Smooth muscle cell of the pulmonary artery (primary cell): ENCODE data around the gene ZFAND2B. TPM values are rescaled to one million over a fixed set of nuclear protein-coding genes. Genes with fewer than 3 reads are reported as not detected.

ENCODE experiments used
- total RNA-seq: library from RNA; depleted of rRNA; stranded (reverse); fragments of >200 nt; gene quantifications from 2 replicates; pipeline ENCODE4 v1.2.3, GENCODE V29; 2014

Gene ZFAND2B, protein sequence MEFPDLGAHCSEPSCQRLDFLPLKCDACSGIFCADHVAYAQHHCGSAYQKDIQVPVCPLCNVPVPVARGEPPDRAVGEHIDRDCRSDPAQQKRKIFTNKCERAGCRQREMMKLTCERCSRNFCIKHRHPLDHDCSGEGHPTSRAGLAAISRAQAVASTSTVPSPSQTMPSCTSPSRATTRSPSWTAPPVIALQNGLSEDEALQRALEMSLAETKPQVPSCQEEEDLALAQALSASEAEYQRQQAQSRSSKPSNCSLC
- 18.1 and 26.0 TPM in 2 replicates for total RNA-seq

DNA sequence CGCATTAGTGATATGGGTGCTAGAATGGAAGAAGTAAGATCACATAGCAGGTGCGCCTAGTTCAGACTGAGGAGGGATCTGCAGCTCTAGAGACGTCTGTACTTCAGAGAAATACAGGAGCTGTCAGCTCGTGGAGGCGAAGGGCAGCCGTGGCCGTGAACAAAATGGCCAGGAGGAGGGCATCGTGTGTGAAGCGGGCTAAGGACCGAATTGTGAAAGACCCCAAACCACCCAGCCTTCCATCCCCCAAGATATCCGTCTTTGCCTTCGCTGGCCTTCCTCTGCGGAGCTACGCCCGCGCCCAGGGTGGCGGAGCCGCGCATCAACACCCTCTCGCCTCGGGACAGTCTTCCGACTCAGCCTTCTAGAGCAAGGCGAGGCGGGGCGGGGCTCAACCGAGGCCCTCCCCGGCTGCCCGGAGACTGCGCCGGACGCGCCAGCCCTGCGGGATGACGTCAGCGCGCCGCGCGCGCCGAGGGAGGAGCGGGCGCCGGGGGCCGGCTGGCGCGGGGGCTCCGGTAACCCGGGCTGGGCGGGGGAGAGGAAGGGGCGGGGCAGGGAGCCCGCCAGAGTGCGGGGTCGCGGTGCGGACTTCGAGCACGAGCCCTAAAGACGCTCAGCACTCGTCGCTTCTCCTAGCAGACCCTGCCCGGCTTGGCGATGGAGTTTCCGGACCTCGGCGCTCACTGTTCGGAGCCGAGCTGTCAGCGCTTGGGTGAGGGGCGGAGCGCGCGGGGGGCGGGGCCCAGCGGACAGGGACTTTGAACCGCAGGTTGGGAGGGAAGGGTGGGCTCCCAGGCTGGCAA lies at the start of gene ZFAND2B:
TSS of gene ZFAND2B (plus strand) at position 455 of the 806 bp plus-strand sequence. CDS start at position 661, 206 bp downstream.

DNA sequence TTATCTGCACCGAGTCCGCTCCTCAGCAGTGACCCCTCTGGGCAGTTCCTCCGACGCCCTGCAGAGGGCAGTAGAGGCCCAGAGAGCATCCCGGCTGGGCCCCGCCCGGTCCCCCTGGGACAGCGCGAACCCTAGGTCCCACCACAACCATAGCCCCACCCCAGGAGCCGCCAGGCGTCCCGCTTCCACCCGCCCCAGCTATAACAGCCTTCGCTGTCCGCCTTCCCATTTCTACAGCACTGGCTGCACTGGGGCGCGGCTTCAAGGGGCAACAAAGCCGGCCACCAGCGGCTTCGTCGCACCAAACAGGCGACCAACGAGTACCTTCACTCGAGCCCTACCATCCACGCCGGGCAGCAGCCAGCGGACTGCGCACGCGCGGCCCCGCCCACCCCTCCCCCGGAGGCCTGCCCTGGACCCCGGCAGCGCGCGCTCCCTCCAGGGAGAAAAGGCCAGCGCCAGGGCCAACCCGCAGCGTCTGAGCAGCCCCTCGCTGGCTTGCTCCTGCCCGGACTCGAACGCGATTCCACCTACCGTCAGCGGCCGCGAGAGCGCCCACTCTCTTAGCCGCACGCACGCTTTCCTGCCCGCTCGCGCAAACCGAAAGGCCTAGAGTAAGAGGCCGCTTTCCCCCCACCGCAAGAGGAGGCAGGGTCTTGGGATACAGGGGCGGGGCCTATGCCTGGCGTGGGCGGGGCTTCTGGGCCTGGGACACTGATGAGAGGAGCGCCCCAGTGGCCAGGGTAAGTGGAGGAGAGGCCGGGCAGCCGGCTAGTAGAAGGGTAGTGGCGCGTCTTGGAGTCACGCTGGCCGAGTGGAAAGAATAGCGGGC lies 46.2 kb upstream of the ZFAND2B start, which contains the start of gene NHEJ1:
TSS of gene NHEJ1 (minus strand) at position 630 of the 832 bp plus-strand sequence. CDS start 2,453 bp downstream, outside the sequence.

DNA sequence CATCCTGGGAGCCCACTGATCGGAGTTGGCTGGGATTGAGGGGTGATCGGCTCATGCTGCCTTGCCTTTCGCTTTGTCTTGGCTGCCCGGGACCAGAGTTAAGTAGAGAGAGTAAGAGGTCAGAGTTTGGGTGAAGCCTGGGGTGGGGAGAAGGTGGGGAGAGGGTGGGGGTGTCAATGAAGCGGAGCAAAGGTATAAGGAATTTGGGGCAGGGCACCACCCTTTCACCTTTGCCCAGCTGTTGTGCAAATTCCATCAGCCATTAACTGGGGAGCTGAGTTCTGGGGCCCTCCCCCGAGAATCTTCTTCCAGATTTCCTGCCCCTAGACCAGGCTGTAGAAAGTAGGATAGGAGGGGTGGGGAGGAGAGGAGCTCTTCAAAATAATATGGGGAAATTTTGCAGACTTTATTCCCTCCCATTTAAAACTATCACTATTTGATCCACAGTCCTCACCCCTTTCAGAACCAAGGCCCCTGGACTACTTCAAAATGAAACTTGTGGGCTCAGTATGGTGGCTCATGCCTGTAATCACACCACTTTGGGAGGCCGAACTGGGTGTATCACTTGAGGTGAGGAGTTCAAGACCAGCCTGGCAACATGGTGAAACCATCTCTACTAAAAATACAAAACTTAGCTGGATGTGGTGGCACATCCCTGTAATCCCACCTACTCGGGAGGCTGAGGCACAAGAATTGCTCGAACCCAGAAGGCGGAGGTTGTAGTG lies 36.5 kb upstream of the ZFAND2B start, which contains the start of gene SLC23A3:
TSS of gene SLC23A3 (minus strand) at position 100 of the 725 bp plus-strand sequence. CDS start at position 55, 45 bp downstream.

DNA sequence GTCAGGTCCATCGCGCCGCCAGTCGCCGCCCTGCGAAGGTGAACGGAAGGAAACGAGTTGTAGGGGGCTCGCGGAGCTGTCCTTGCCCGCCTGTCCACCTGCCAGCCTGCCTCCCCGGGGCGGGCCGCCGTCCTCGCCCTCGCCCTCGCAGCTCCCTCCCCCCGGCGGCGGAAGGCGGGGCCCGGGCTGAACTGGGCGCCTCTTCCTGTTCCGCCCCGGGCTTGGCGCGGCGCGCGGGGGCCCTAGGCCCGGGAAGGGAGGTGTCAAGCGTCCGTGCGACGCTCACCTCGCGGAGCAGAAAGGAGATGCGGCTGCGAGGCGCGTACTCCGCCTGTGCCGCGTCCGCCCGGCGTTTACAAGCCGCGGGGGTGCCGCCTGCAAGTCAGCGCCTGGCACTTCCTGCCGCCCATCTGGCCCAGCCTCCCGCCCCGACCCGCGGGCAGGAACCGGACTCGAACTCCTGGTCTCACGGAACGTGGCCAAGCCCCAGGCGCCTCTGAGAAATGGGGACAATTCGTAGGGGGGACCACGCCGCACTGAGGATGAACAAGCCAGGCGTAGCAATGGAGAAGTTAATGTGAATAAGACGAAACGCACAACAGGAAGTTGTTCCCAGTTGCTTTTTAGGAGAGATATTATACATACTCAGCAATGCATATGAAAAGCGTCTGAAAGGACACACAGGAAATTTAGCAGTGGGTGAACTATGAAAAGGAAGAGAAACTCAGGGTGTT lies 29.6 kb upstream of the ZFAND2B start, which contains the start of gene CNPPD1:
TSS of gene CNPPD1 (minus strand) at position 108 of the 734 bp plus-strand sequence. CDS start at position 11, 97 bp downstream.

DNA sequence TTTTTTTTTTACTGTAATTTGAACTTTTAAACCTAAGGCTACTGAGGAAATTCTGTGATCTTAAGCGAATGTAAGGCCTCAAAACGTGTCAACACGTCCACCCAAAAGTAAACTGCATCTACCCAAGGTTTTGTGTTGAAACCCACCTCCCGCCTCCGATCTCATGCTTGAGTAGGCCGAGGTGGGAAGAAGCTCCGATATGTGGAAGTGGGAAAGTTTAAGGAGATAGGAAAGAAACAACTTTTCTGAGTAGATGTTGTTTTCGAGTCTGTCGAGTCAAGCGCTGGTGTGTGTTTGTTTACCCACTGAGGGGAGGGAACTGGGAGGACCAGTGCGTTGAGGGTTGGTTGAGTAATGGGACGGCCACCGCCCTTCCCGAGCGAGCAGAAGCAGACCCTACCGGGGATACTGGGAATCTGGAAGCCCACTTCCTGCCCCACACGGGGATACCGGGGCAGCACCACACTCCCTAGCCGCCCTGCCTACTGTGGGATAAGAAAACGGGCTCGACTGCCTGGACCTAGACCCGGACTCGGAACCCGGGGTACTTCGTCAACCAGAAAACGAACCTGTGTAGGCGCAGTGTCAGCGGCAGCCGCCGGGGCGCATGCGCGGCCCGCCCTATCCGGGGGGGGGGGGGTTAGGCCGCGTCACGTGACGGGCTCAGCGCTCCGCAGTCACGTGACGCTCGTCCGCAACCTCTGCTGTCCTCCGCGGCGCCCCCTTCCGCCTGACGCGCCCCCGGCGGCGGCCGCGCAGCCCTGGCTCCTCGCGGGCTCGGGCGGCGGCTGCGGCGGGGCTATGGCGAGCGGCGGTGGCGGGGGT lies 28.8 kb upstream of the ZFAND2B start, which contains the start of gene RETREG2:
TSS of gene RETREG2 (plus strand) at position 724 of the 825 bp plus-strand sequence. CDS start at position 802, 78 bp downstream.

DNA sequence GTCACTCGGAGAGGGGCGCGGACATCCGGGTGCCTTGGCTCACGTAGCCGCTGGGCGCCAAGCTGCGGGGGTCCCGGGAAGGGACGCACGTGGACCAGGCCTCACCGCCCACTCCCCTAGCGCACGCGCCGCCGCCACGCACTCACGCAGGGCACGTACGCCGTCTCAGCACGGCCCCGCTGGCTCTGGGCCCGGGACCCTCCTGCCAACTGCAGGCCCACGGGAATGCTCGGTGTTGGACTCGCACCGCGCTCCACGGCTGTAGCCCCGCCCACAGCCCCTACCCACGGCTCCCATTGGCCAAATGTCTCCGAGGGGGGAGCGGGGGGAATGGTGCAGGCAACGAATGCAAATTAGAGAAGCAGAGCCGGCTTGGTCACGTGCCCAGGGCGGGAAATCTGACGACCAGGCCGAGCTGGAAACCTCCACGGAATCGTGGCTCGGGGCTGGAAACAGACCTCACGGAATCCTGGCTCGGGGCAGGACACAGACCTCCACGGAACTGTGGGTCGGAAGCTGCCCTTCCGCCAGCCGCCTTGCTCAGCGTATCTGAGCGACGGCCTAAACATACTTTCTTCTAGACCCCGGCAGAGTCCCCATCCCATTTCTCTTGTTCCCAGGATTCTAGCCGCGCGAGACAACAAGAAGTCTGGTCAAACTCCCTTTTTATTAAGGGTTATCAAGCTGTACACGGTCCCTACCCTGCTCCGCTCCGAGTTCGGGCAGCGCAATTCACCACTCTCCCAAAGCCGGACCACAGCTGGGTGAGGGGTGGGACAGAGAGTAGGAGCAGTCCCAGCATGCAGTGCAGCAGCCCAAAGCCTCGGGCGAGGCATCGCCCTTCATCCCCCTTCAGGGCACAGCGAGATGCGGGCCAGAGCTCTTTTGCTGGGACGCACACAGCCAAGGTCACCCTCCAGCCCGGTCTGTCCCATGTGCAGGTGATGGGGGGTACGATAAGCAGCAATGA lies 12.4 kb downstream of the ZFAND2B start, which contains the start of gene ABCB6:
TSS of gene ABCB6 (minus strand) at position 227 of the 970 bp plus-strand sequence. CDS start 285 bp downstream, outside the sequence.

DNA sequence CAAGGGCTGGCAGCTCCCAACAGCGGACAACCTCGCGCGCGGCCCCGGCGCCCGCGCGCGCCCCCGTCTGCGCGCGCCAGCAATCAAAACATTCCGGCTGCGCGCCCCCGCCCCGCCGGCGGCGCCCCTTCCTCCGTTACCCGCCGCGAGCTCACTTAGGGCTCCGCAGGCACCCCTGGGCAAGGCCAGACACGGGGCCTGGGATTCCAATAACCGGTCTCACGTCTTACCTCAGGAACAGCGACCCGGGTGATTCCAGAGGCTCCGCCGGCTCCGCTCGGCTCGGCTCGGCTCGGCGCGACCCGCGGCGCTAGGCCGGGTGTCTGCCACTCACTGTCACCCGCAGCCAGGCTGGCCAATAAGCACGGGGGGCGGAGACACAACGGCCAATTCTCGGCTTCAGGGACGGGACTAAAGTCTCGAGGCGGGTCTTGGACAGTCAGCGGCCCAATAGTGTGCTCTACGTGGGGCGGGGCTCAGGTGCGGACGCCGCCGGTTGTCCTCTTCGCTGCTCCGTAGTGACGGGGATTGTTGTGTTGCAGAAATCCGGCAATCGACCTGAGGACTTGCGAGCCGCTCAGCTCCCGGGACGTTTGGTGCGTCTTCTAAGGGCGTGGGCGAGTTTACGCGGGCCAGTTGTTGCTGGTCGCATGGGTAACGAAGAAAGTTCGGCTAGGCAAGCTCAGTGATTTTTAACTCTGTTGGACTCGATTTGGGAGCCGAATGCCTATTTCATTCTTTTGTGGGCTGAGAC lies 22.9 kb downstream of the ZFAND2B start, which contains the start of the genes ANKZF1 and ATG9A:
TSS of gene ANKZF1 (plus strand) at position 502 of the 754 bp plus-strand sequence. CDS start 452 bp downstream, outside the sequence.
TSS of gene ATG9A (minus strand) at position 332 of the 754 bp plus-strand sequence. CDS start 1,612 bp downstream, outside the sequence.

DNA sequence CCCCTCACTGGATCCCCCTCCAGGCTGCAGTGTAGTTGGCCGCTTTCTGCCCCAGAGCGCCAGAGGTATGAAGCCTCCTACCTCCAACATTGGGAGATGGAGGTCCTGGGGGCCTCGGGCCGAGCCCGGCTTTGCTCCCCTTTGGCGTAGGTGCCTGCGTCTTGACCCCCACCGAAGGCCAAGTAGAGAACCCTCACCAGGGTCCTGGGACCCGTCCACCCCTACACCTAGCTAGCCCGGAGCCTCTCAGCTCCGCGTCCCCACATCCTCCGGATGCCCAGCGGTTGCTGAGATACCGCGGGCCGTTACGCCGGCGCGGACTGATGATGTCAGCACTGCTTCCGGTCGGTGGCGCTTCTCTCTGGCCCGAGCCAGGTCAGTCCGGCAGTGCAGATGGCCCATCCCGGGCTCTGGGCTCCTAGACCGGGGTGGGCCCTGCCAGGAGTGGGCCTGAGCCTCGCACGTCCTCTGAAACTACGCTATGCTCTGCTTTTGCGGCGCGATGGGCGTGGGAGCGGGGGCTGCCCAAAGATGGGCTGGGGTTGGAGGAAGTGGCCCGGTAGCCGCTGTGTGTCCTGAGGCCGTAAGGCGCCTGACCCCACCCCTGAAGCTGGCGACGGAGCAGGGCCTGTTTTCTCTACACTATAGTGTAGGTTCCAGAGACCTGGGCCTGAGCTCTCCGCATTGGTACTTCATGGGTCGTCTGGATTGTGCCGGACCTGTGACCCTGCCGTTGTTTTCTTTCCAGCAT lies 38.7 kb downstream of the ZFAND2B start, which contains the start of the genes GLB1L and STK16:
TSS of gene GLB1L (minus strand) at position 297 of the 751 bp plus-strand sequence. CDS start 1,871 bp downstream, outside the sequence.
TSS of gene STK16 (plus strand) at position 332 of the 751 bp plus-strand sequence. CDS start 521 bp downstream, outside the sequence.

DNA sequence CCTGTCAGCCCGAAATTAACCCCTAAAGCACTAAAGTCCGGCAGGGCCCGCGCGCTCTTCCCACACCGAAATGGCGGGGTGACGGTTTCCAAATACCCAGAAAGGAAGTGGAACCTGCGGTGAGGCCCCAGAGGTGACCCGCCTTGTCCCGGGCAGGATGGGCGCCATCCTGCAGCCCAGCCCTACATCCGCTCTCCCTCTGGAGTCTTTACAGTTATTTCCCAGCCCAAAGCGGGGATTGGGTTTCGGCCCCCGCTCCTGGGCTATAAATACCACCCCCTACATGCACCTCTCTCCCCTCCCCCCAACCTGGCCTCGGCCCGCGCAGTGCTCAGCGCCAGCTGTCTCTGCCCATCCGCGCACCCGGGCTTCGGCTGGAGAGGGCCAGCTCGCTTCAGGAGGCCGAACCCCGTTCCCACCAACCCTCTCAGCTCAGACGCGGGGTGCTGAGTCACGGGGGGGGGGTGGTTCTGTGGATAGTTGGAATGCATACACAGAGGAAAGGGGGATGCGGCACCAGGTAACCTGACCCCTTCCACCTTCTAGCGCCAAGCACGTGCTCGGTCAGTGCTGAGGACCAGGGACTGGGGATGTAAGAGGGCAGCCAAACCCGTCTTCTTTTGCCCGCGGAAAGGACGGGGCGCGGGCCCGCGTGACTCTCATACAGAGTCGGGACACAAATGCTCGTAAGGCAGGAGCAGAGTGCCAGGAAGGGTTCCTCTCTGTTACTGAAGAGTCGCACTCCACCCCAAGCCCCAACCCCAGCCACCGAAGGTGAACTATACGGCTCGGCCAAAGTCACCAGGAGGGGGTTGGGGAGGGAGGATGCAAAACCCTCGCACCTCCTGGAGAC lies 46.5 kb downstream of the ZFAND2B start, which contains the start of gene TUBA4B:
TSS of gene TUBA4B (plus strand) at position 344 of the 853 bp plus-strand sequence. CDS start at position 509, 165 bp downstream.

DNA sequence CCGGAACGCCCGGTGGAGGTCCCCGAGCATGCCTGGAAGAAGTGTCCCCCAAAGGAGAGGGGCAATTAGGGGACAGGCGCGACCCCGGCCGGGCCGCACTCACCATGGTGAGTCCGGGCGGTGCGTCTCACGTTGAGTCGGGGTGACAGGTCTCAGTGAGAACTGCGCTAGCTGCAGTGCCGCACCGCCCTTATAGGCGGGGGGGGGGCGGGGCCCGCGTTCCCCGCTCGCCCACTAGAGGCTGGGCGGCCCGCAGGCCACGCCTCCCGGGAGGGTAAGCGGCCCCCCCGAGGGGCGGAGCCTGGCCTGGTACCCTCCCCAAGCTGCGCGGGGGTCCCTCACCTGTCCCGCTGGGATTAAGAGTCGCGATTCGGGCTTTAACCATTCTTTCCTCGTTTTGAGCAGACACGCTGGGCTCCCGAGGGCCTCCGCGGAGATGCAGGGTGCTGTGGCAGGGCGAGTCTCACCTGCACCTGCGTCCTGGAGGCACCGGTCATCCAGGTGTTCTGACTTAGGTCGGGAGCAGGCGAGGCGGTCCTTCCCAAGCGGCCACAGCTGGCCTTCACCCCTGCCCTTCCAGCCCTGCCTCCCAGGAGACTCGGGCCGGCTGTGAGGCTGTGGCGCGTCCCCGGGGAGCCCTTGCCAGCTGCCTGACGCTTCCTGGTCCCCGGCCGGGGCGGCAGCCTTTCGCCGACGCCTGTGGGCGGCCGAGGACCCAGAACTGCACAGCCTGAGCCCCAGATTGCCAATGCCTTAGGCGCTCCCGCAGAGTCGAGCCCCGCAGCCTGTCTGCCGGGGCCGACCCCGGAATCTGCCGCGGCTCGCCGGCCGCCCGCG lies 47.4 kb downstream of the ZFAND2B start, which contains the start of gene TUBA4A:
TSS of gene TUBA4A (minus strand) at position 166 of the 837 bp plus-strand sequence. CDS start at position 106, 60 bp downstream.

